SK-N-SH treated with all-trans-retinoic acid at 6 μM for 48 hours (cell line): ENCODE data around the gene BMF.
"Not testable (repeated sequence)": the region's sequence is repeated elsewhere in the genome, so short reads cannot be mapped to it uniquely, and the experiment has no call there.

ENCODE experiments used
- ATAC-seq: fragments of 200-7000 bp; cut with Tn5 transposase; 3 replicates; pipeline ENCODE4 v1.9.1; 2020; ENCODE audit warnings: mild to moderate bottlenecking, moderate library complexity
- ARNTL ChIP-seq: fragments of 450-650 bp; formaldehyde crosslinking; IDR thresholded peaks from 2 replicates; pipeline ENCODE4 v1.5.0; 2020; ENCODE audit warnings: low read depth, mild to moderate bottlenecking, moderate library complexity, borderline replicate concordance
- BACH2 ChIP-seq: fragments of 250-450 bp; sonication (Bioruptor Pico); IDR thresholded peaks from 2 replicates; pipeline ENCODE4 v1.9.0; 2021; ENCODE audit warnings: mild to moderate bottlenecking, borderline replicate concordance
- ESRRG ChIP-seq: fragments of 250-450 bp; sonication (Bioruptor Pico); IDR thresholded peaks from 2 replicates; pipeline ENCODE4 v1.6.1; 2021; ENCODE audit warnings: mild to moderate bottlenecking
- GLIS3 ChIP-seq: fragments of 250-450 bp; sonication (Bioruptor Pico); IDR thresholded peaks from 2 replicates; pipeline ENCODE4 v1.5.0; 2020; ENCODE audit warnings: mild to moderate bottlenecking, moderate library complexity
- ISL1 ChIP-seq: fragments of 250-450 bp; sonication (Bioruptor Pico); IDR thresholded peaks from 2 replicates; pipeline ENCODE4 v2.1.2; 2022; ENCODE audit warnings: mild to moderate bottlenecking, moderate library complexity
- OSR1 ChIP-seq: fragments of 250-450 bp; sonication (Bioruptor Pico); IDR thresholded peaks from 2 replicates; pipeline ENCODE4 v1.8.0; 2022; ENCODE audit warnings: moderate library complexity, mild to moderate bottlenecking, inconsistent platforms
- RARB ChIP-seq: fragments of 250-450 bp; sonication (Bioruptor Pico); IDR thresholded peaks from 2 replicates; pipeline ENCODE4 v1.8.0; 2021; ENCODE audit warnings: mild to moderate bottlenecking, moderate library complexity
- SNAI2 ChIP-seq: fragments of 250-450 bp; sonication (Bioruptor Pico); IDR thresholded peaks from 2 replicates; pipeline ENCODE4 v1.5.0; 2020; ENCODE audit warnings: mild to moderate bottlenecking, moderate library complexity
- ZC3H10 ChIP-seq: fragments of 250-450 bp; sonication (Bioruptor Pico); IDR thresholded peaks from 2 replicates; pipeline ENCODE4 v1.5.1; 2021; ENCODE audit warnings: mild to moderate bottlenecking, moderate library complexity
- ZFP30 ChIP-seq: fragments of 450-650 bp; formaldehyde crosslinking; IDR thresholded peaks from 2 replicates; pipeline ENCODE4 v1.5.0; 2022; ENCODE audit warnings: mild to moderate bottlenecking, moderate library complexity
- ZNF565 ChIP-seq: fragments of 450-650 bp; formaldehyde crosslinking; conservative IDR thresholded peaks from 2 replicates; pipeline ENCODE4 v1.5.0; 2020; ENCODE audit warnings: low read depth, mild to moderate bottlenecking, moderate library complexity
- ZNF70 ChIP-seq: fragments of 450-650 bp; formaldehyde crosslinking; IDR thresholded peaks from 2 replicates; pipeline ENCODE4 v1.5.0; 2020; ENCODE audit warnings: mild to moderate bottlenecking, moderate library complexity
- ZNF8 ChIP-seq: fragments of 450-650 bp; formaldehyde crosslinking; IDR thresholded peaks from 2 replicates; pipeline ENCODE4 v1.5.0; 2020; ENCODE audit warnings: mild to moderate bottlenecking, moderate library complexity
- TF ChIP-seq, protein P1 (sequence below): fragments of 250-450 bp; sonication (Bioruptor Pico); IDR thresholded peaks from 2 replicates; pipeline ENCODE4 v1.8.0; 2020; ENCODE audit warnings: mild to moderate bottlenecking, moderate library complexity, borderline replicate concordance
- TF ChIP-seq, protein P2 (sequence below): fragments of 250-450 bp; sonication (Bioruptor Pico); IDR thresholded peaks from 2 replicates; pipeline ENCODE4 v1.5.1; 2020; ENCODE audit warnings: low read depth, mild to moderate bottlenecking, moderate library complexity
- TF ChIP-seq, protein P3 (sequence below): fragments of 250-450 bp; sonication (Bioruptor Pico); IDR thresholded peaks from 2 replicates; pipeline ENCODE4 v1.8.0; 2021; ENCODE audit warnings: low read depth, mild to moderate bottlenecking, moderate library complexity, borderline replicate concordance
- TF ChIP-seq, protein P4 (sequence below): fragments of 250-450 bp; sonication (Bioruptor Pico); IDR thresholded peaks from 2 replicates; pipeline ENCODE4 v1.5.0; 2020; ENCODE audit warnings: mild to moderate bottlenecking, moderate library complexity

The BMF gene

DNA sequence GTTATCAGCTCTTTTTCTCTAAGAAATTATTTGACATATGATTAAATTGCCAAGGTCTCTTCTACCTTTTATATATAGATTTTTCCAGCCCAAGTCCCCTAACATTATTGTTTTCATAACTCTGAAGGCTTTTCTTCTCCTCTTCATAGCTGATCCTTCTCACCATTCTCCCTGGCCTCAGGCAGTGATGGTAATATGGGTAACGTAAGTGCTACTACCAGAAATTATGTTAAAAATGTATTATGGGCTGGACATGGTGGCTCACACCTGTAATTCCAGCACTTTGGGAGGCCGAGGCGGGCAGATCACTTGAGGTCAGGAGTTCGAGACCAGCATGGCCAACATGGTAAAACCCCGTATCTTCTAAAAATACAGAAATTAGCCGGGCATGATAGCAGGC, 29.2 kb downstream of the BMF start:
- TF ChIP-seq RARB, result no peak
- no peak for TF ChIP-seq ZC3H10 (CRISPR knock-in tag)
- TF ChIP-seq ESRRG (CRISPR knock-in tag), result no peak
- TF ChIP-seq ZFP30 (CRISPR knock-in tag), result no peak
- TF ChIP-seq ARNTL (CRISPR knock-in tag), result no peak
- no peak for TF ChIP-seq OSR1 (CRISPR knock-in tag)
- ATAC-seq, result no peak

DNA sequence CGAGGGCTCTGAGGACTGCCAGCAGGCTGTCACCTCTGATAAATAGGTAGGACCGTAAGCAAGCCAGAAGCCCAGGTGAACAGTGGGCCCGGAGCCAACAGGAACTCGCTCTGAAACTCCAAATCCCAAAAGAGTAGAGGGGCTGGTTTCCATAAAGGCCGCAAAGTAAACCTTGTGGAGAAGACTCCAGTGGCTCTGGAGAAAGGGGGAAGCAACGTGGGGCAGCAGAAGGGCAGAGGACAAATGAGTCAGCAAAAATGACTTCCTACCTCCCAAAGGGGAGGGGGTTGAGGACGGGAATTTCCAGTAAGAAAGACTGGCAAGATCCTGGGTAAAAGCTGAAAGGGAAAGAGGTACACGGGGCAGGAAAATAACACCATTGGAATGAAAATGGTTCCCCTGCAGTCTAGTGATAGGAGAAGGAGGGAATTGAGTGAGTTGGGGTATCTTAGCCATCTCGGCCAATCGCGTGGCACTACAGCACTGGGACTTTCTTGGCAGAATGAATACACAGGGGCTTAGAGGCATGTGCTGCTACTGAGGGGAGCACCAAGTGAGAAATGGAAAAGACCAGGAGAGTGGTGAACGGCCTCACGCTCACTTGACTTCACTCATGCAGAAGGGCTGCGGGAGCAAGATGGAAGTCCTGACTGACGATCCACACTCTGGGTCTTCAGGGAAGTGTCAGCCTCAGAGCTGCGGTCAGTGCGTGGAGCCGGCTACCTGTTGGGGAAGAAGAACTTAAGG, 33.2 kb downstream of the BMF start:
- TF ChIP-seq BACH2 (CRISPR knock-in tag) (no peak), ARNTL (CRISPR knock-in tag) (no peak), ZC3H10 (CRISPR knock-in tag) (no peak), ZNF565 (CRISPR knock-in tag) (no peak), ZNF8 (CRISPR knock-in tag) (no peak), ISL1 (CRISPR knock-in tag) (no peak), ZNF70 (CRISPR knock-in tag) (no peak), OSR1 (CRISPR knock-in tag) (no peak), RARB (no peak), SNAI2 (CRISPR knock-in tag) (no peak), GLIS3 (CRISPR knock-in tag) (no peak), ESRRG (CRISPR knock-in tag) (no peak)
- TF ChIP-seq, protein P1, sequence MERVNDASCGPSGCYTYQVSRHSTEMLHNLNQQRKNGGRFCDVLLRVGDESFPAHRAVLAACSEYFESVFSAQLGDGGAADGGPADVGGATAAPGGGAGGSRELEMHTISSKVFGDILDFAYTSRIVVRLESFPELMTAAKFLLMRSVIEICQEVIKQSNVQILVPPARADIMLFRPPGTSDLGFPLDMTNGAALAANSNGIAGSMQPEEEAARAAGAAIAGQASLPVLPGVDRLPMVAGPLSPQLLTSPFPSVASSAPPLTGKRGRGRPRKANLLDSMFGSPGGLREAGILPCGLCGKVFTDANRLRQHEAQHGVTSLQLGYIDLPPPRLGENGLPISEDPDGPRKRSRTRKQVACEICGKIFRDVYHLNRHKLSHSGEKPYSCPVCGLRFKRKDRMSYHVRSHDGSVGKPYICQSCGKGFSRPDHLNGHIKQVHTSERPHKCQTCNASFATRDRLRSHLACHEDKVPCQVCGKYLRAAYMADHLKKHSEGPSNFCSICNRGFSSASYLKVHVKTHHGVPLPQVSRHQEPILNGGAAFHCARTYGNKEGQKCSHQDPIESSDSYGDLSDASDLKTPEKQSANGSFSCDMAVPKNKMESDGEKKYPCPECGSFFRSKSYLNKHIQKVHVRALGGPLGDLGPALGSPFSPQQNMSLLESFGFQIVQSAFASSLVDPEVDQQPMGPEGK, result no peak
- TF ChIP-seq, protein P2, sequence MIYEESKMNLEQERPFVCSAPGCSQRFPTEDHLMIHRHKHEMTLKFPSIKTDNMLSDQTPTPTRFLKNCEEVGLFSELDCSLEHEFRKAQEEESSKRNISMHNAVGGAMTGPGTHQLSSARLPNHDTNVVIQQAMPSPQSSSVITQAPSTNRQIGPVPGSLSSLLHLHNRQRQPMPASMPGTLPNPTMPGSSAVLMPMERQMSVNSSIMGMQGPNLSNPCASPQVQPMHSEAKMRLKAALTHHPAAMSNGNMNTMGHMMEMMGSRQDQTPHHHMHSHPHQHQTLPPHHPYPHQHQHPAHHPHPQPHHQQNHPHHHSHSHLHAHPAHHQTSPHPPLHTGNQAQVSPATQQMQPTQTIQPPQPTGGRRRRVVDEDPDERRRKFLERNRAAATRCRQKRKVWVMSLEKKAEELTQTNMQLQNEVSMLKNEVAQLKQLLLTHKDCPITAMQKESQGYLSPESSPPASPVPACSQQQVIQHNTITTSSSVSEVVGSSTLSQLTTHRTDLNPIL, result no peak
- TF ChIP-seq, protein P3, sequence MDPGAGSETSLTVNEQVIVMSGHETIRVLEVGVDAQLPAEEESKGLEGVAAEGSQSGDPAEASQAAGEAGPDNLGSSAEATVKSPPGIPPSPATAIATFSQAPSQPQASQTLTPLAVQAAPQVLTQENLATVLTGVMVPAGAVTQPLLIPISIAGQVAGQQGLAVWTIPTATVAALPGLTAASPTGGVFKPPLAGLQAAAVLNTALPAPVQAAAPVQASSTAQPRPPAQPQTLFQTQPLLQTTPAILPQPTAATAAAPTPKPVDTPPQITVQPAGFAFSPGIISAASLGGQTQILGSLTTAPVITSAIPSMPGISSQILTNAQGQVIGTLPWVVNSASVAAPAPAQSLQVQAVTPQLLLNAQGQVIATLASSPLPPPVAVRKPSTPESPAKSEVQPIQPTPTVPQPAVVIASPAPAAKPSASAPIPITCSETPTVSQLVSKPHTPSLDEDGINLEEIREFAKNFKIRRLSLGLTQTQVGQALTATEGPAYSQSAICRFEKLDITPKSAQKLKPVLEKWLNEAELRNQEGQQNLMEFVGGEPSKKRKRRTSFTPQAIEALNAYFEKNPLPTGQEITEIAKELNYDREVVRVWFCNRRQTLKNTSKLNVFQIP (CRISPR knock-in tag), result no peak
- TF ChIP-seq, protein P4, sequence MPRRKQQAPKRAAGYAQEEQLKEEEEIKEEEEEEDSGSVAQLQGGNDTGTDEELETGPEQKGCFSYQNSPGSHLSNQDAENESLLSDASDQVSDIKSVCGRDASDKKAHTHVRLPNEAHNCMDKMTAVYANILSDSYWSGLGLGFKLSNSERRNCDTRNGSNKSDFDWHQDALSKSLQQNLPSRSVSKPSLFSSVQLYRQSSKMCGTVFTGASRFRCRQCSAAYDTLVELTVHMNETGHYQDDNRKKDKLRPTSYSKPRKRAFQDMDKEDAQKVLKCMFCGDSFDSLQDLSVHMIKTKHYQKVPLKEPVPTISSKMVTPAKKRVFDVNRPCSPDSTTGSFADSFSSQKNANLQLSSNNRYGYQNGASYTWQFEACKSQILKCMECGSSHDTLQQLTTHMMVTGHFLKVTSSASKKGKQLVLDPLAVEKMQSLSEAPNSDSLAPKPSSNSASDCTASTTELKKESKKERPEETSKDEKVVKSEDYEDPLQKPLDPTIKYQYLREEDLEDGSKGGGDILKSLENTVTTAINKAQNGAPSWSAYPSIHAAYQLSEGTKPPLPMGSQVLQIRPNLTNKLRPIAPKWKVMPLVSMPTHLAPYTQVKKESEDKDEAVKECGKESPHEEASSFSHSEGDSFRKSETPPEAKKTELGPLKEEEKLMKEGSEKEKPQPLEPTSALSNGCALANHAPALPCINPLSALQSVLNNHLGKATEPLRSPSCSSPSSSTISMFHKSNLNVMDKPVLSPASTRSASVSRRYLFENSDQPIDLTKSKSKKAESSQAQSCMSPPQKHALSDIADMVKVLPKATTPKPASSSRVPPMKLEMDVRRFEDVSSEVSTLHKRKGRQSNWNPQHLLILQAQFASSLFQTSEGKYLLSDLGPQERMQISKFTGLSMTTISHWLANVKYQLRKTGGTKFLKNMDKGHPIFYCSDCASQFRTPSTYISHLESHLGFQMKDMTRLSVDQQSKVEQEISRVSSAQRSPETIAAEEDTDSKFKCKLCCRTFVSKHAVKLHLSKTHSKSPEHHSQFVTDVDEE (CRISPR knock-in tag), result no peak
- ATAC-seq, result no peak

DNA sequence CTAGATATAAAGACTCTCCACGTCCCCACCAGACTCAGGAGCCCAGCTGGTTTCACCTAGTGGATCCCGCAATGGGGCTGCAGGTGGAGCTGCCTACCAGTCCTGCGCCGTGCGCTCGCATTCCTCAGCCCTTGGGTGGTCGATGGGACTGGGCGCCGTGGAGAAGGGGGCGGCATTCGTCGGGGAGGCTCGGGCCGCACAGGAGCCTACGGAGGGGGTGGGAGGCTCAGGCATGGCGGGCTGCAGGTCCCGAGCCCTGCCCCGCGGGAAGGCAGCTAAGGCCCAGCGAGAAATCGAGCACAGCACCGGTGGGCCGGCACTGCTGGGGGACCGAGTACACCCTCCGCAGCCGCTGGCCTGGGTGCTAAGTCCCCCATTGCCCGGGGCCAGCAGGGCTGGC, 34.0 kb downstream of the BMF start:
- ATAC-seq, result not testable (repeated sequence)

DNA sequence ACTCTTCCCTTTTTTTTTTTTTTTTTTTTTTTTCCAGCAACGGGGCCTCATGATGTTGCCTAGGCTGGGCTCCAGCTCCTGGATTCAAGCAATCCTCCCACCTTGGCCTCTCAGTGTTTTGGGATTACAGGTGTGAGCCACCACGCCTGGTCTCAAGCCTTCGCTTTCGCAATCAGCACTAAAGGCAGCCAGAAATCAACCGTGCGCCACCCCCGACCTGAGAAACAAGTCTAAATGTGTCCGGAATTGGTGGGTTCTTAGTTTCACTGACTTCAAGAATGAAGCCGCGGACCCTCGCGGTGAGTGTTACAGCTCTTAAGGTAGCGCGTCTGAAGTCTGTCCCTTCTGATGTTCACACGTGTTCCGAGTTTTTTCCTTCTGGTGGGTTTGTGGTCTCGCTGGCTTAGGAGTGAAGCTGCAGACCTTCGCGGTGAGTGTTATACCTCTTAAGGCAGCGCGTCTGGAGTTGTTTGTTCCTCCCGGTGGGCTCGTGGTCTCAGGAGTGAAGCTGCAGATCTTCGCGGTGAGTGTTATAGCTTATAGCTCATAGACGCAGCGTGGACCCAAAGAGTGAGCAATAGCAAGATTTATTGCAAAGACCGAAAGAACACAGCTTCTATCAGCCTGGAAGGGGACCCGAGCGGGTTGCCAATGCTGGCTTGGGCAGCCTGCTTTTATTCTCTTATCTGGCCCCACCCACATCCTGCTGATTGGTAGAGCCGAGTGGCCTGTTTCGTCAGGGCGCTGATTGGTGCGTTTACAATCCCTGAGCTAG, 34.8 kb downstream of the BMF start:
- not testable (repeated sequence) for ATAC-seq
